Smooth muscle cell (in vitro differentiated cells): Measurements from ENCODE around the gene MED13. TPM values are rescaled to one million over a fixed set of nuclear protein-coding genes. Genes with fewer than 3 reads are reported as not detected.

Experiments used
- polyA plus RNA-seq: library from polyadenylated mRNA; unstranded; fragments of >200 nt; fragmentation: Nextera tagmentation; extraction: Ambion mirVana; gene quantifications from 2 replicates; pipeline ENCODE4 v1.2.1, GENCODE V29; 2016
- total RNA-seq: library from RNA; depleted of rRNA; stranded (reverse); fragments of >200 nt; gene quantifications from 2 replicates; pipeline ENCODE4 v1.2.3, GENCODE V29; 2014

Gene MED13
- total and polyA plus RNA-seq, 2 experiments from 2014 or later, result 3.2 to 50.0 TPM

Other genes with a start within 250 kb of the MED13 start
- gene BRIP1, start 201.8 kb downstream of the MED13 start, total RNA-seq, result 7.8 and 9.1 TPM in 2 replicates
- 0.71 and 1.5 TPM in 2 replicates for gene BRIP1, start 201.8 kb downstream of the MED13 start, polyA plus RNA-seq
- gene INTS2, start 137.3 kb downstream of the MED13 start, total RNA-seq, result 13.8 and 15.5 TPM in 2 replicates
- 3.6 and 3.9 TPM in 2 replicates for gene INTS2, start 137.3 kb downstream of the MED13 start, polyA plus RNA-seq